GM21423 (cell line): ENCODE results near the gene GAGE13.
"Not testable (repeated sequence)": the region's sequence is repeated elsewhere in the genome, so short reads cannot be mapped to it uniquely, and the experiment has no call there.

Experiments
- ATAC-seq: cut with Tn5 transposase; IDR thresholded peaks from one replicate; pipeline ENCODE4 v1.9.1; 2021; ENCODE audit warnings: mild to moderate bottlenecking, moderate library complexity; ENCODE audit not compliant: unreplicated experiment

Gene GAGE13, protein sequence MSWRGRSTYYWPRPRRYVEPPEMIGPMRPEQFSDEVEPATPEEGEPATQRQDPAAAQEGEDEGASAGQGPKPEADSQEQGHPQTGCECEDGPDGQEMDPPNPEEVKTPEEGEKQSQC

GRCh38 chrX:49331282-49331681 is at the start of gene GAGE13:
Gene GAGE13 (plus strand): TSS chrX:49331582. CDS start chrX:49332738, 1,156 bp downstream.
- ATAC-seq, result not testable (repeated sequence)

- no peak for ATAC-seq
These were observed 48.8 kb upstream of the GAGE13 start for GRCh38 chrX:49282647-49283011.

GRCh38 chrX:49284212-49284611 is 47.2 kb upstream of the GAGE13 start:
- no peak for ATAC-seq

- no peak for ATAC-seq
These were observed 45.2 kb upstream of the GAGE13 start for GRCh38 chrX:49286136-49286535.

DNA sequence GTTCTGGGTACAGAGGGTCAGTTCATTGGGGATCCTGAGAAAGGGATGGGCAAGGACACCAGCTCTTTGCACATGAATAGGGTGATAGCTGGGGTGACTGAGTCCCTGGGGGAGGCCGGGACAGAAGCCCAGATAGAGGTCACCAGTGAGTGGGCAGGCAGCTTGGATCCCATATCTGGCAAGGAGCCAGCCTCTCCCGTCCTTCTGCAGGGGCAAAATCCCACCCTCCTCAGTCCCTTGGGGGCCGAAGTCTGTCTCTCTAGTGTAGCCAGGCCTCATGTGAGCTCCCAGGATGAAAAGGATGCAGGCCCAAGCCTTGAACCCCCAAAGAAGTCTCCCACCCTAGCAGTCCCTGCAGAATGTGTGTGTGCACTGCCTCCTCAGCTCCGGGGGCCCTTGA is 44.8 kb upstream of the GAGE13 start:
- no peak for ATAC-seq

- no peak for ATAC-seq
These were observed 43.7 kb upstream of the GAGE13 start for GRCh38 chrX:49287665-49288064.

- ATAC-seq, result no peak
These were observed 41.2 kb upstream of the GAGE13 start for GRCh38 chrX:49290215-49290614.

DNA sequence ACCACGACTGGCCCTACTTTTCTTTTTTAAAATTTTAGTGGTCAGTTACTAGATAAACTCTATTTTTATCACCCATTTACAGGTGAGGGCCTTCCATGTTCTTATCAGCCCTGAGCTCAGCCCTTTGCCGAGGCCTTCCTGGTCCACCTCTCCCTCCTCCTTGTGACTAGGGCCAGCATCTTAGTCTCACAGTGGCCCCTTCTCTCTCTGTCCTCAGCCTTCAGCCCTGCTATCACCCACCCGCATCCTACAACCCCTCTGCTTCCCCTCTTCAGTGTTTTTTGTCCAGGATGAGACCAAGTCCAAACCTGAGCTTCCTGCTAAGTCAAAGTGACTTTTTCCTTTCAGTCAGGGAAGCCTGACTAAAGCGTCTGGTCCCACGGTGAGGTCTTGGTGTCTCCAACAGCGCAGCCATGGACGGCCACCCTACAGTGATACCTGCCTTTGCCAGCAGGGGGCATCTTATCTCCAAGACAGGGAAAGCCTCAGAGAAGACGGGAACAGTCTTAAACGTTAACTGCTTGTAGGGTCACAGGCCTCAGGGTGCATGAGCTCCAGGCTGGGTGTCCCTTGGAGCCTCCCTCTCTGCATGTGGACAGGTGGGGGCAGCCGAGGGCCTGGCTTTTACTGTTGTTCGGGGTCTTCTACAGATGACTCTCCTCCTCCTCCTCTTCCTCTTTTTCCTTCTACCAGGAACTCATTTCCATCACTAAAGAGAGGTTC is 39.6 kb upstream of the GAGE13 start:
- ATAC-seq, result no peak

DNA sequence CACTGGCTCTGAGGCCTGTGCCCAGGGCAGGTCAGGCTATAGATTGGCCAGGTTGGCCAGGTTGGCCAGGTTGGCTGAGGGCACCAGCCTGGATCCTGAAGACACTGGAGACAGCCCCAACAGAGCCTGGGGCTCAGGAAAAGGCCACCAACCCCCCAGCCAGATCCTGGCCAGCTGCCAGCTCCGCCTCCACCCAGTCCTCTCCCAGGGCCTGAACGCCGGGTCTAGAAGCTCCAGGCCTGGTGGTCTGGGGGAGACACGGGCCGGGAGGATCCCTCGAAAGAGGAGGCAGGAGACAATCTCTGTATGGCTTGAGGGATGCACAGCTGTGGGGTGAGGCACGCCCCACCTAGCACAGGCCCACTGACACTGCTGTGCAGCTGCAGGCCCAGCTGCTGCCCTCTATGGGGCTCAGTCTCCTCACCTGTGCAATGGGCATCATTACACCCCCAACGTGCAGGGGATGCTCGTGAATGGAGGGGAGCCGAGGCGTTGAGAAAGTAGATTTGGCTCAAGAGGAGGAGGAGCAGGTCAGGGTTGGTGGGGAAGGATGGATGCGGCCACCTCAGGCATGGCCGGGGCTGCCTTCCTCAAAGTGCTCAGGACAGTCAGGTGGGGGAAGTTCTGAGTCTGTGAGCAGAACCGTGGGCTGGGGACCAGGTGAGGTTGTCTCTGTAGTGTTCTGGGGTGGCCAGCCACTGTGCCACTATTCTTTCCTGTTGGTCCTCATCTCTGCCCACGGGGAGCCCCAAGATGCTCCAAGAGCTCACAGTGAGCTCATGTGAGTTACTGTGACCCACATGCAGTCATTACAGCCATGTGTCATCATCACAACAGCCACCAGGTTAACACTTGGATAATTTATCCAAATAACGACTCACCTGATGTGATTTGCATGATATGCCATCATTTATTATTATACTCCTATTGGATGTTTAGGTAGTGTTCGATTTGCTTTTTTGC is 38.7 kb upstream of the GAGE13 start:
- no peak for ATAC-seq

DNA sequence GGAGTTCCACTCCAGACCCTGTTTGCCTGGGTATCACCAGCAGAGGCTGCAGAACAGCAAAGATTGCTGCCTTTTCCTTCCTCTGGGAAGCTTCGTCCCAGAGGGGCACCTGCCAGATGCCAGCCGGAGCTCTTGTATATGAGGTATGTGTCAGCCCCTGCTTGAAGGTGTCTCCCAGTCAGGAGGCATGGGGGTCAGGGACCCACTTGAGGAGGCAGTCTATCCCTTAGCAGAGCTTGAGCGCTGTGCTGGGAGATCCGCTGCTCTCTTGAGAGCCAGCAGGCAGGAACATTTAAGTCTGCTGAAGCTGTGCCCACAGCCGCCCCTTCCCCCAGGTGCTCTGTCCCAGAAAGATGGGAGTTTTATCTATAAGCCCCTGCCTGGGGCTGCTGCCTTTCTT is 32.1 kb upstream of the GAGE13 start:
- ATAC-seq, result not testable (repeated sequence)

DNA sequence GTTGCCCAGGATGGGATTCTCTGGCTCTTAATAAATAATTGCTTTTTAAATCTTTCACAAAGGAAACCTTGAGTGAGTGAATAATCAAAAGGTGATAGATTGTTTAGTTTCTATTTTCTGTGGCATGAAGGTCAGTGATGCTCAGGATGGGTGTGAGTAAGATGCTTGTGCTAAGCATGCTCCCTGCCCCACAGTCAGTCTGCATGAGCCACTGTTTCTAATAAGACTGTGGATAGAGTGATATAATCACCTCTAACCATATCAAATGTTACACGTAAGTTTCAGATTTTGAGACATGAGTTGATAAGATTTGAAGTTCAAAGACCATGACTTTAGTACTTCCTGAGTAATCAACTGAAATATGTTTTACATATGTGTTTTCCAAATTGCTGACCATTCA is 30.7 kb upstream of the GAGE13 start:
- no peak for ATAC-seq

DNA sequence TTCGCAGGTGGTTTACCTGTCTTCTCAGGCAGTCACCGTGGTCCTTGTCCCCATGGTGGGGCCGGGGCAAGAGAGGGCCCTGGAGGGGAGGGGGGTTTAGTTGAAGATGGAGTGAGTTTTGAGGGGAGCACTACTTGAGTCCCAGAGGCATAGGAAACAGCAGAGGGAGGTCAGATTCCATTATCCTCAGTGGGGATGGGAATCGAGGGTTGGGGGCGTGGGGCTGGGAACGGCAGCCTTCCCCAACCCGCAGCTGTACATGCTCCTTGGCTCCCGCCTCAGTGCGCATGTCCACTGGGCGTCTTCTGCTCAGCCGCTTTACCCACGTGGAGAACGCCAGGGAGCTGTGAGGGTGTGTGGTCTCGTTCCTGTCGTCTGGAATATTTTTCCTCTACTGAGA is 28.0 kb upstream of the GAGE13 start, which contains the start of gene GAGE10:
Gene GAGE10, plus strand, starts transcription at position 301 of the 400 bp plus-strand sequence. CDS start 1,214 bp downstream, outside the sequence.
- ATAC-seq, result no peak

DNA sequence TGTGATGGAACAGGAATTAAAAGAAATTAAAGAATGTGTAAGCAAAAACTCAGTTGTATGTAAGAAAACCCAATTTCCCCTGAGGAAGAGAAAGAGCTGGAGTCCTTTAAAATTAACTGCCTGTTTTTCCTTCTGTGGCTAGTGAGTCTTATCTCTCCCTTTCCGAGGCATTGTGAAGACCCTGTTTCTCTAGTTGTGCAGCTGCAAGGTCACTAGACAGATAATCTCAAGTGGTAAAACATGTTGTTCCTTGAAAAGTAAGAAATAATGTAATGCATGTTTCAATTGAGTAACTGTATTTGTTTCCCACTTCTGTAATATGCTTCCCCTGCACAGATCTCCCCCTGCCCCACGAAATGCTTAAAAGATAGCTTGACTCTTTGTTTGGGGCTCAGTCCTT is 23.6 kb upstream of the GAGE13 start:
- ATAC-seq, result not testable (repeated sequence)

GRCh38 chrX:49308604-49309269 is 22.6 kb upstream of the GAGE13 start:
- ATAC-seq, result no peak

DNA sequence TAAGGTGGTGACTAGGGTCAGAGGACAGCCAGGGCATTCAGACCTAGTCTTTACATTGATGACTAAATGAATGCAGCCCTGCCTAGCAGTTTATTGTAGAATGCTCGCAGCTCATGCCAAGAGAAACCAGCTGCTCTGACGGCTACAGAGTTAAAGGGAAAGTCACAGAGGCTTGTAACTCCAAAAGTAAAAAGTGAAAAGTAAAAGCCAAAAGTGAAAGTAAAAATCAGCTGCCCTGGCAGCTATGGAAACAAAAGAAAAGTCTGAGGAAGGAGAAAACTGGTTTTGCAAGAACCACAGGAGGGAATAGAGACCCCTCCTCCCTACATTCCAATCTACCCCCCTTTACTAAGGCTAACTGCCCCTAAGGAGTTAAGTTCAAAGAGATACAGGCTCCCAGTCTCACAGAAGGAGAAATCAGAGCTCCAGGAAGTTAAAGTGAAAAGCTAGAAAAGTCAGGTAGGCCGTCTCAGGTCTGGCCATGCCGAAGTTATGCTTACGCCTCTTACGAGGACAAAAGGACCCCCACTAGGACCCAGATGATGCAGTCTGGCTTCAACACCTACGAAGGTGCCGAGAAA is 21.9 kb upstream of the GAGE13 start:
- ATAC-seq, result no peak

DNA sequence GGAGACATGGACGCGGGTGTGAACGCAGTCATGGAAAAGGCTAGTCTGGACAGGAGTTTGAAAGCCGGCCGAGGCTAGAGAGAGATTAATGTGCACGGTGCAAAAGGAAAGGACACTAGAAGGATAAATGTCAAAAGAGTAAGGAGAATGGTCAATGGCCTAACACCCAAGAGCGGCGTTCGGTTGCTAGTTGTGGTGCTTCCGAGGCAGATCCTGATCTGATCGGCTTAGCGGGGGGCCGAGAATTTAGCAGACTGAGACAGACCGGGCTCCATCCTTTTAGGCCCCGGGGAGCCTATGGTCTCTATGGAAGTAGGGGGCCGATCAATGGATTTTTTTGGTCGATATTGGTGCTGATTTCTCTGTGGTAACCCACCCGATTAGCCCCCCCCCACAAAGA is 21.0 kb upstream of the GAGE13 start:
- ATAC-seq, result no peak

- ATAC-seq, result no peak
These were observed 19.2 kb upstream of the GAGE13 start for GRCh38 chrX:49312176-49312575.

DNA sequence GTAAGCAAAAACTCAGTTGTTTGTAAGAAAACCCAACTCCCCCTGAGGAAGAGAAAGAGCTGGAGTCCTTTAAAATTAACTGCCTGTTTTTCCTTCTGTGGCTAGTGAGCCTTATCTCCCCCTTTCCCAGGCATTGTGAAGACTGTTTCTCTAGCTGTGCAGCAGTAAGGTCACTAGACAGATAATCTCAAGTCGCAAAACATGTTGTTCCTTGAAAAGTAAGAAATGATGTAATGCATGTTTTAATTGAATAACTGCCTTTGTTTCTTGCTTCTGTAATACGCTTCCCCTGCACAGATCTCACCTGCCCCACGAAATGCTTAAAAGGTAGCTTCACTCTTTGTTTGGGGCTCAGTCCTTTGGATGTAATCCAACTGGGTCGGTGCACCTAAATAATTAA is 15.3 kb upstream of the GAGE13 start:
- no peak for ATAC-seq

DNA sequence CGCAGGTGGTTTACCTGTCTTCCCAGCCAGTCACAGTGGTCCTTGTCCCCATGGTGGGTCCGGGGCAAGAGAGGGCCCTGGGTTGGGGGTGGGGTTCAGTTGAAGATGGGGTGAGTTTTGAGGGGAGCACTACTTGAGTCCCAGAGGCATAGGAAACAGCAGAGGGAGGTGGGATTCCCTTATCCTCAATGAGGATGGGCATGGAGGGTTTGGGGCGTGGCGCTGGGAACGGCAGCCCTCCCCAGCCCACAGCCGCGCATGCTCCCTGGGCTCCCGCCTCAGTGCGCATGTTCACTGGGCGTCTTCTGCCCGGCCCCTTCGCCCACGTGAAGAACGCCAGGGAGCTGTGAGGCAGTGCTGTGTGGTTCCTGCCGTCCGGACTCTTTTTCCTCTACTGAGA is 9.6 kb upstream of the GAGE13 start, which contains the start of gene GAGE12J:
Gene GAGE12J, plus strand, starts transcription at position 301 of the 400 bp plus-strand sequence. CDS start 1,157 bp downstream, outside the sequence.
- not testable (repeated sequence) for ATAC-seq

GRCh38 chrX:49322266-49322665 is 9.1 kb upstream of the GAGE13 start:
- not testable (repeated sequence) for ATAC-seq
